GM13977 (cell line): ENCODE results near the gene THOC2.
"Not testable (repeated sequence)": the region's sequence is repeated elsewhere in the genome, so short reads cannot be mapped to it uniquely, and the experiment has no call there.

Source experiments
- DNase-seq: peaks from one replicate; pipeline ENCODE4 v3.0.0; 2012; ENCODE audit warnings: low spot score
- in situ Hi-C: fragments of 300-500 bp; cut with MboI; formaldehyde crosslinking; loops from one replicate; pipeline ENCODE4 v1.12.0; 2022; ENCODE audit warnings: low sequenced_read_pairs, low pct_unique_long_range_greater_than_20kb, mixed read lengths, inconsistent platforms; ENCODE audit not compliant: unreplicated experiment
- TF ChIP-seq, protein P1 (sequence below): IDR thresholded peaks from 2 replicates; pipeline ENCODE4 v1.5.1; 2012; ENCODE audit warnings: mild to moderate bottlenecking, control low read depth; ENCODE audit not compliant: insufficient read depth; ENCODE audit errors: extremely low read depth, missing control alignments

The THOC2 gene

DNA sequence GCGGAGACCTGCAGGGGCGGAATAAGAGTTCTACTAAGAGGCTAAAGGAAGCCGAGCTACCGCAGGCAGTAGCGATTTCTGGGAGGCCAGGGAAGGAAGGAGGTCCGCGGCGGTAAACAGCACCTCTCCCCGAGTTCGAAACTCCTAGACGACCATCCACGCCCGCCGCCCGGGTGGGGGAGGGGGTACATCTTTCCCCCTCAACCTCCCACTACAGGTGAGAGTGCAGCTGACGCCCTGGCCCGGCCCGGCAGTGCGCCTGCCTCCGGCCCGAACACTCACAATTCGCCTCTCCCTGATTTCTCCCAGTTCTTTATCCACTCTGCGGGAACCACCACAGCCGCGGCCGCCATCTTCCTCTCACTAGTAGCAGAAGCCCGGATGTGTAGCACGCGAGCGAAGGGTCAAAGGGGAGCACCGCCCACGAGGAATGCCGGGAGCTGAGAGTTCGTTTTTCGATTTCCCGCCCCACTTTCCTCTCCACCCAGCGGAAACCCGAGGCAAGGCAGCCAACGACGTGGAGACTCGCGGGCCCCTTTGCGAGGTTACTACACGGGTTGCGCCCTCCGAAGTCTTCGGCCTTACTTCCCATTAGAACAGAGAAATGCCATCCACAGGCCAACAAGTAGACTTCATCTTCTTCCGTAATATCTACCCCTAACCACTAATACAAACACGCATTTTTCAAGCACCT is at the start of gene THOC2:
THOC2 (minus strand) TSS at position 383 of the 694 bp plus-strand sequence; CDS start at position 353, 30 bp downstream.
- TF ChIP-seq, protein P1, sequence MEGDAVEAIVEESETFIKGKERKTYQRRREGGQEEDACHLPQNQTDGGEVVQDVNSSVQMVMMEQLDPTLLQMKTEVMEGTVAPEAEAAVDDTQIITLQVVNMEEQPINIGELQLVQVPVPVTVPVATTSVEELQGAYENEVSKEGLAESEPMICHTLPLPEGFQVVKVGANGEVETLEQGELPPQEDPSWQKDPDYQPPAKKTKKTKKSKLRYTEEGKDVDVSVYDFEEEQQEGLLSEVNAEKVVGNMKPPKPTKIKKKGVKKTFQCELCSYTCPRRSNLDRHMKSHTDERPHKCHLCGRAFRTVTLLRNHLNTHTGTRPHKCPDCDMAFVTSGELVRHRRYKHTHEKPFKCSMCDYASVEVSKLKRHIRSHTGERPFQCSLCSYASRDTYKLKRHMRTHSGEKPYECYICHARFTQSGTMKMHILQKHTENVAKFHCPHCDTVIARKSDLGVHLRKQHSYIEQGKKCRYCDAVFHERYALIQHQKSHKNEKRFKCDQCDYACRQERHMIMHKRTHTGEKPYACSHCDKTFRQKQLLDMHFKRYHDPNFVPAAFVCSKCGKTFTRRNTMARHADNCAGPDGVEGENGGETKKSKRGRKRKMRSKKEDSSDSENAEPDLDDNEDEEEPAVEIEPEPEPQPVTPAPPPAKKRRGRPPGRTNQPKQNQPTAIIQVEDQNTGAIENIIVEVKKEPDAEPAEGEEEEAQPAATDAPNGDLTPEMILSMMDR = peak; percentile 26
- in situ Hi-C loops = no loop called here
- peak; percentile 75 for DNase-seq

- DNase-seq, in situ Hi-C loops: not testable (repeated sequence)
Measured at GRCh38 chrX:123781786-123782185, 48.9 kb upstream of the THOC2 start.

- DNase-seq = no peak
- in situ Hi-C loops = no loop called here
- TF ChIP-seq, protein P1 = no peak
Measured at GRCh38 chrX:123779908-123780396, 47.1 kb upstream of the THOC2 start.

GRCh38 chrX:123773258-123773988 is 40.6 kb upstream of the THOC2 start:
- no peak for DNase-seq
- in situ Hi-C loops = no loop called here
- TF ChIP-seq, protein P1 = no peak

DNA sequence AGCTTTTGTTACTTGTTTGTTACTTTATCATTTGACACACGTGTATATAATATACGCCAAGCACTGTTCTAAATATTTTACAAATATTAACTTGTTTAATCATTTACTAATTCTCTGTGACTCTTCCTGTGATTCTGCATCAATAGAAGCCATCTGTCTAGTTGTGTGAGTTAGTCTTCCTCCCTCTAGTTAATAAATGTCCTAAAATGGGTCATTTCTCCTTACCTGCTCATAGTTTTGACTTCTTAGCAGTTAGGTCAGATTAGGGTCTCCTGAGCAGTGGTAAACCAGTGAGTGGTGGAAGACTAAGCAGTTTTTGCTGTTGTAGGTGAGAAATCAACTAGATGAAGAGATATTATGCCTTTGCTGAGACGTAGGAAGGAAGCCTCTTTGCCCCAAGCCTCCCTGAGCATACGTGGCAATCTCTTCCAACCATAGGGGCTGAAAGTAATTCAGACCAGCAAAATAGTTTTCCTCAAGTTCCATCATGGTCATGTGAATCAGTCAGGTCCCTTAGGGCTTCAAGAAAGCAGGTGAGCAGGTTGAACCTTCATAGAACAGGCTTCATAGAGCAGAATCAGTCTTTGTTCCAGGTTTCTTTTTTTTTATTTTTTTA is 38.7 kb upstream of the THOC2 start:
- in situ Hi-C loops = no loop called here
- TF ChIP-seq, protein P1 = no peak
- no peak for DNase-seq

- TF ChIP-seq, protein P1 = no peak
- in situ Hi-C loops = no loop called here
- DNase-seq = peak; percentile 62
Measured at GRCh38 chrX:123764967-123765871, 32.4 kb upstream of the THOC2 start.

- in situ Hi-C loops, DNase-seq: not testable (repeated sequence)
Measured at GRCh38 chrX:123759849-123760248, 27.0 kb upstream of the THOC2 start.

GRCh38 chrX:123757794-123758193 is 24.9 kb upstream of the THOC2 start:
- in situ Hi-C loops, DNase-seq: not testable (repeated sequence)
